Uterus (tissue), 2 donors: ENCODE data around the gene ARHGAP15.

ENCODE experiments used
- CTCF ChIP-seq, 4 experiments: fragments of 200-600 bp in 2 of 4; fragments of 450-650 bp in 2 of 4; sonication (generic) in 2 of 4; IDR thresholded peaks; one replicate each; pipeline ENCODE4 v1.5.1; 2016 to 2019; ENCODE audit warnings: antibody characterized with exemption in 4 of 4, mild to moderate bottlenecking in 2 of 4, moderate library complexity in 1 of 4
- POLR2A ChIP-seq, 2 donors: fragments of 450-650 bp; IDR thresholded peaks; one replicate each; pipeline ENCODE4 v1.6.1; 2016; ENCODE audit warnings: antibody characterized with exemption in 2 of 2, mild to moderate bottlenecking in 1 of 2, moderate library complexity in 1 of 2

DNA sequence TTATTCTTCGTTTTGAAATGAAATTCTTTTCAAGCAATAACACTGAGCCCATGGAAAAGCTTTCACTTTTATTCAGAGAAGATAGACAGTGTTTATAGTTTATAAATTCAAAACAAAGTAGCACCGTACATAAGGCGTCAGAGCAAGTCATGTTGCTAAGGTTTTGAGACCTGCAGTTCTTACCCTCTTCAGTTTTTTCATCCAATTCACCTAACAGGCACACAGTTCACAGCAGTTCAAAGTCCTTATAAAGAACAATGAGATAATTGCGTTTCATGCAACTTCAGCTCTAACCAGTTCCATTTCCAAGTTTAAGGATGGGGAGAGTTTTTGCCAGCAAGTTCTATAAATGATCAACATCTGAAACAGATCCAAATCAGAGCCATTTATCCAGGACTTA is 96.7 kb downstream of the ARHGAP15 start:
- TF ChIP-seq CTCF (IDR thresholded peaks at IDR 0.05) (no peak), POLR2A (IDR thresholded peaks at IDR 0.05) (no peak)
